HG03066 (cell line): ENCODE data around the gene PDE11A.

Experiments
- ATAC-seq: cut with Tn5 transposase; IDR thresholded peaks from one replicate; pipeline ENCODE4 v1.9.1; 2021; ENCODE audit warnings: low read depth; ENCODE audit not compliant: unreplicated experiment

Gene PDE11A

DNA sequence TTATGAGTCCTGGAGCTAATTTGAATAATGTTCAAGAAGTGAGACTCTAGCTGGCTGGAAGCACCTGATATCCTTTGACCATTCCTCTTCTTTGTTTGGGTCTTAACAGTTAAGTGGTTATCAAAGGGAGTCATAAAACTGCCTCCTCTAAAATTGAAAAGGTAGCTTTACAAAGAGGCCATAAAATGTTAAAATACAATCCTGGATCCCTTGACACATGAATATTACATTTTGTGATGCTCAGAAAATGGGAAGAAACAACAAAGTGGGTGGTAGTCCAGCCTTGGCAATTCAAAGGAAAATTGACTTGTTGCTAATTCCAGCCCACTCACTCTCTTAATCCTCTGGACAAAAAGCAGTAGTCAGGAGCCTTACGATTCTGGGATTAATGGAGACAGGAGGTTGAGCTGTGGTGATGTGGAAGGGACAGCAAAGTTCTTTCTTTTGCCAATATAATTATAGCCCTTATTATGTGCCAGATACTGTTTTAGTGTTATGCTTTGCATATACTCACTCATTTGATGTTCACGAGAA is 339.2 kb downstream of the PDE11A start:
- ATAC-seq: no peak

DNA sequence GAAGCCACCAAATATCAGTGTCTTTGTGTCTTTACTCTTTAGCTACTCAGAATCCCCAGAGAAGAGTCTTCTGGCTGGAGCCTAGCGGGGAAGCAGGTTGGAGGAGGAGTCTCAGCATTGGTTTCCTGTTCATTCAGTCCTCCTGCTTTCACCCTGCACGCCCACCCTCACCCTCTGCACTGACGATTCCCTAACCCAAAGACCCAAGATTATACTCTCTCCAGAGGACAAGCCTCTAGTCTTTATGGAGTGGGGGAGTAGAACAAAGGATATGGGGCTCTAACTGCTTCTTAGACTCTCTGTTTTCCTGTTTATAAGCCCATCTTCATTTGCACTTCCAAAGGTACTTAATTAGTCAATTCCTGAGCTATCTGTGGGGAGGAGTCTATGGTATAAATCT is 341.2 kb downstream of the PDE11A start:
- ATAC-seq: no peak

DNA sequence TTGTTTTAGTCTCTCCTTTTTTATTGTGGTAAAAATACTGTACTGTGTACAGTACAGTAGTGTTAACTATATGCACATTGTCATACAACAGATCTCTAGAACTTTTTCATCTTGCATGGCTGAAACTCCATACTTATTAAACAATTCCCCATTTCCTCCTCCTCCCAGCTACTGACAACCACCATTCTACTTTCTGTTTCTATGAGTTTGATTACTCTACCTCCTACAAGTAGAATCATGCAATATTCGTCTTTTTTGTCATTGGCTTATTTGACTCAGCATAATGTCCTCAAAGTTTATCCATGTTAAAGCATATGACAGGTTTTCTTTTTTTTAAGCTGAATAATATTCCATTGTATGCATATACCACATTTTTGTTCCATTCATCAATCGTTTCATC is 341.8 kb downstream of the PDE11A start:
- ATAC-seq: no peak

DNA sequence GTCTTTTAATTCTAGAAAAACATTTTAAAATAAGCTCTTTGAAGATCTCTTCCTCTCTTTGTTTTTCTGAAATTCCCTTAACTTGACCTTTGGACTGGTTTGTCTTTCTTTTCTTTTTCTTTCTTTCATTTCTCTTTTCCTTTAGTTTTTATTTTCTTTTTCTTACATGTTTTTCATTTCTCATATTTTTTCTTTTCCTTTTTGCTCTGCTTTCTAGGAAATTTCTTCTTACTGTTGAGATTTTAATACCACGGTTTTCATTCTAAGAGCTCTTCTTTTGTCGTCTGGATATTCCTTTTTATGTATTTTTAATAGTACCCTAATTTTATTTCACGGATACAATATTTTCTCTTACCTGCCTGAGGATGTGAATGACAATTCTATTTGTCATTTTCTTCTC is 342.2 kb downstream of the PDE11A start:
- ATAC-seq: no peak

DNA sequence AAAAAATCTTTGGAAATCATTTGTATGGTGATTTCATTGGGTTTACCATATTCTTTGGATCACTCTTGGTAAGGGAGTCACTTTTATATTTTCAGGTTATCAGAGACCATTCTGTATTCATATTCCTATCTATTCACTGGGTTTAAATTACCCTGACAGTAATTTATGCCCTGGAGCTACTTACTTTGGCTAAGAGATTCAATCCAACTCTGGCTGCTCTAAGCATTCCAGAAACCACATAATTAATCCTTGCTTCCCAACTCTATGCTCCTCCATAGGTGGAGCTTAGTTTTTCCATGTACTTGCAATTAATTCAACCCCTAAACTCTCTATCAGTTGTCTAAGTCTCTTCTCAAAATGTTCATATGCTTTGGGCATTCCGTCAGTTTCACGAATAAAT is 343.7 kb downstream of the PDE11A start:
- ATAC-seq: no peak

DNA sequence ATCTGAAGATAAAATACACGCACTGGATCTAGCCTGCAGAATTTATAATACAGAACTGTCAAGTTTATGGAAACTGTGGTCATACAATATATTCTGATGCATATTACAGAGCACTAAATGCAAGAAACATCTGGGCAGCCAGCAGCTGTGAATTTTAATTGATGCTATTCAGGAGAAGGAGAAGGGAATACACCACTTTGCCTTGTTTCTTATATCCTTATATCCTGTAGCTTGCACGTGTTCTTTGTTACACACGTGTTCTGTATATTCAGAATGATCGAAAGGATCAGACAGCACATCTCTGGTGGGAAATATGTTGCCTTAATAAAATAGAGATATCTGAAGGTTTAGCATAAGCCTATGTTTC is 344.2 kb downstream of the PDE11A start:
- no peak for ATAC-seq

DNA sequence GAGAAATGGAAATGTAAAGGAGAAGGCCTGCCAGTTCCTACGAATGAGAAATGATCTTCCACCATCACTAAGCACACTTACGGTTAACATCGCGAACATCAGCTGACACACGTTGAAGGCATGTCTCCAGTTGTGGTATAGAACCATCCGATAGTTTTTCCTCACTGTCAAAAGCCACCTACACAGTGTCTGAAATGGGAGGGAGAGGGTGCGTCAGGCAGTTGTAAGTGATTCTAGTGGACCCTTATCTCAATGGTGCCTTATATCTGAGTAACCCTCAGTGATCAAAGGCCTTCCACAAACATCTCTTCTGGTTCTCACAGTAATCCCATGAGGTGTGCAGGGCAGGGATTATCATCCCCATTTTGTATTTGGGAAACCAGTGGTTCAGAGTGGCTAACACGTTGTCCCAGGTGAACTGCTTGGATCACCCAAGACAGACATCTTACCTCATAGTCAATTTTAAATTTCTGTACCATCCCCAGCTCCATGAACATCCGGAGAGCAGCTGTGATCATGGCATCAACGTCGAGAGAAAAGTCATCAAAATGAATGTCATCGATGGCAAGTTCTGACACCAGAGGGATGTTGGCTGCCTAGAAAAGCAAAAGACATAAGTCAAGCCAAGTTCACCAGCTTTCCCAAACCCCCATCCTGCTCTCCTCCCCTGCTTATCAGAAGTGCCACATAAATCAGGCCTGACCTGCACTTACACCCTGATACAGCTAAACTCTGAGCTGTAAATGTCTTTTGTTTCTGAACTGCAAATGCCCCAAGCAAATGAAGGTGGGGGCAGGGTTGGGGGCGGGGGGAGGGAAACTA is 344.8 kb downstream of the PDE11A start:
- no peak for ATAC-seq

DNA sequence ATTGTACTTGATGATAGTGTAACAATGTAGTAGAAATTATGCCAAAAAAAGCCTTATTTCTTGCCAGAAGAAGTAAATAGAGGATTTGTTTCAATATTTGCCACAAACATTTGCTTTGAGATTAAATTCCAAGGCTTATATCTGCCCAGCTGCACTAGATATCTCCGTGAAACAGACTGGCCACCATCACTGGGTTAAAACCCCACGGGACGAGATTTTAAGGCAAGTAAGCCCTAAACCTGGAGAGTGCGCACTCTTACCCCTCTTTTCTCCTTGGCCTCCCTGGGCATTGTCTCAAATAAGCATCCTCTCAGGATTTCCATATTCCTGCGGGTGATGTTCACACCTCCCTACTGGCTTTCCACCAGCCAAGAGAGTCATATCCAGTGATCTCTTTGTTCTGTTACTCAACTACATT is 345.6 kb downstream of the PDE11A start:
- ATAC-seq: no peak

DNA sequence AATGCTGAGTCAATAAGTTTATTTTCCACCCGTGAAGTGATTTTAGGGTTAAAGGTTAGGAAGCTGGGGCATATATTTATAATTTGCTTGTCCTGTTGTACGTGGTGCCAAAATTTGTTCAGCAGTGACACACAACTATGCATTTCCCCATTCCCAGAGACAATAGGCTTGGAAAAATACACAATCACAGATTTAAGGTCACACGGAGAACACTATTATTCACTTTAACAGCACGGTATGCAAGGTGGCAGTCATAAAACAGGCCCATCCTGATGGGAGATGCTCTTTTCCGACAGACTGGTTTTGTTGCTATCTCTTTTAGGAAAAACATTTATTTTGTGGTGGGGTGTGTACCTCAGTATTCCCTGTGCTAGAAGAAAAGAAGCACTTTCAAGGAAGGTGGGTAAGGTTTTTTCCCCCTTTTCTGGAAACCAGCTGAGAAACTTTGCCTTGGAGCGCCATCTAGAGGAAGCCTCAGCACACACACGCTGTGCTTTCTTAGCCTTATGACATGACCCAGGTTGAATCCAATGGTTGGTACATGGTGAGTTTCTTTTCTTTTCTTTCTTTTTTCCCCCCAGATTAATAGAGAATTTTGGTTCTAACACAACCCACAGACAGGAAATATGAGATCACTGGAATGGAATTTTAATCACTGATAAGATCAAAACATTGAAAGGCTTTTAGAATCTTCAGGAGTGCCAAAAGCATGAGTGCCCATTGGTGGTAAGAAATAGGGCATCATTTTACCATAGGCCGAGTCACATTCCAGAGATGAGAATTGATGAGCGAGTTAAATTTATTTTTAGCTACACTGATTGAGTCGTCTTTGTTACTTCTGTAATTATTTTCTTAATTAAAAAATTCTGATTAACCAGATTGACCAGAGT is 347.9 kb downstream of the PDE11A start:
- peak; percentile 70 for ATAC-seq

DNA sequence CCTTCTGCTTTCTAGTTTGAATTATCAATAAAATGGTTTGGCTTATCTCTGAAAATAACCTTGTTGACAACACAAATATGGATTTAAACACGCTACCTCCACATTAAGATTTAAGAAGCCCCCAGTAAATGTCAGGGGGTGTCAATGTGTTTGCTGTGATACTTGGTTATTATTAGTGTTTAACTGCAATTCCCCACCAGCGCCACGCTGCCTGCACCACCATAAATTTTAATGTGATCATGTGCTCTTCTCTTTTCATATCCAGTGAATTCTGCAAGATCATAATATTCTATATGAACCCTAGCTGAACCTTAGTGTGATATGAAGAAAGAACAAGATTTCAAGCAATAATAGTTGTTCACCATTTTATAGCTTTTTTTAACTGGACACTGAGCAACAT is 349.3 kb downstream of the PDE11A start:
- ATAC-seq: no peak

DNA sequence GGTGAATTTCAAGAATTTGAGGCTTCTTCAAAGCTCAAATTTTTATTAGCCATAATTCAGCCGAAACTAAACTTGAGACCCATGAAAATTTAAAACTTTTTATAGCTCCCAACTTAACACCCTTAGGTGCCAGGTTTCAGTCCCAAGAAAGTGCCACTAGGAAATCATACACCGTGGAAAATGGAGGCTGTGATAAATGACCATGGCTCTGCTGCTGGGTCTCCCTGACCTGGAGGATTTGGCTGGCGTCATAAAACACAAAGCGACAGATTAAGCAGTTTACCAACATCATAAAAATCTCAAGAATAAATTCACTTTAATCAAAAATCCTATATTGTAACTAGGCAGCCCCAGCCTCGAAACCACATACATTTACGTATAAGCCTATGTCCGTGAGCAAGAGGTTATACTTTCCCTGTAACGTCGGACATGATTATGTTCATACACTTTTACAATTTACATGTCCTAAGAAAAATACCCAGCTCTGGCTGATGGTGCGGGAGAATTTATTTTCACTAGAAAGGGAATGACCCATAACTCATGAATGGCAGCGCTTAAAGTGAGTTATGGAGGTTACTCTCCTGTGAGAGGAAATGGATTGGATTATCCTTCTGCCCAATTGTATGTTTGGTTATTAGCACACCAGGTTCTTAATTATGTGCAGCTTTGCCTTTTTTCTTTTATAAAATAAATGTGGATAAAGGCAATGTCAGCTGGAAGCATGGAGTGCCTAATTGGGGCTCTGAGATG is 350.6 kb downstream of the PDE11A start:
- no peak for ATAC-seq

DNA sequence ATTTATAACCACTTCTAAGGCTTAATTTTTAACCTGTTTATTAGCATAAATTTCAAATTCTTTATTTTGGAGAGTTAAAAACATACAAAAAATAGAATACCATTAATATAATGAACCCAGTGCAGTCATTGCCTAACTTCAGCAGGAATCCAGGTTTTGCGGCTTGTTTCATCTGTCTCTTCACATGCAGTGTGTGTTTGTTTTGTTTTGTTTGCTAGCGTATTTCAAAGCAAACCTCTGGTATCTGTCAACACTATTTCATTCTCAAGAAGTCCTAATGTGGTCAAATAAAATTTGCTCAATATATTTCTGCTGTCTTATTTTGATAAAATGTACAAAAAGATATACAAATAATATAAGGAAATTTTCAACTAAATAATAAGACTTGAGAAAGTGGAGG is 351.5 kb downstream of the PDE11A start:
- ATAC-seq: no peak

DNA sequence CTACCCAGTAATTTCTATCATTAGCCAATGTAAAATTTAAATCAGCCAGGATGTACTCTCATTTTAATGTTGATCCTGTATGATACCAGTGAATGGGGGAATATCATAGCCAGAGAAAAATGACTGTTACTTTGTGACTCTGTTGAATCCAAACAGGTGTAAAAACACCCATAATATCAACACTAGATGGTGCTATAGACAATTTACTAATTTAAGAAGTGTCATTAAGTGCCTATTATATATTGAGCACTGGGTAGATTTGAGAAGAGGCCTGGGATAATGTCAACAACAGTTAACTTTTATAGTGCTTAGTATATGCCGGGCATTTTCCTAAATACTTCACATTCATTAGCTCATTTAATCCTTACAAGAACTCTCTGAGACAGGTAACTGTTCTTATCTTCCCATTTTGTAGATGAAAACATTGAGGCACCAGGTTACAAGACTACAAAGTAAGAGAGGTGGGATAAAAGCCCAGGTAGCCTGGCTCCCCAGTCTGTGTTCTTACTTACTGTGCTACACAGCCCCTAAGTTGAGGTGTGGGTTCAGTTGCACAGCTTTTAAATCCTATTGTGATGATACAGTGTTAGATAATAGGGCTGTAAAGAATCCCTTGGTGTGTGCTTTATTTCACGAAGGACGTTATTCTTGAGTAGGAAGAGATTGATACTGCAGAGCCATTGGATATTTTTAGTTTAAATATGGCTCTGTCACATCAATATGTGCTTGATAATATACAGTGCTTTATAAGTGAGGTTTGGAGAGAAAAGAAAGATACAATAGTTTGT is 354.6 kb downstream of the PDE11A start:
- no peak for ATAC-seq

DNA sequence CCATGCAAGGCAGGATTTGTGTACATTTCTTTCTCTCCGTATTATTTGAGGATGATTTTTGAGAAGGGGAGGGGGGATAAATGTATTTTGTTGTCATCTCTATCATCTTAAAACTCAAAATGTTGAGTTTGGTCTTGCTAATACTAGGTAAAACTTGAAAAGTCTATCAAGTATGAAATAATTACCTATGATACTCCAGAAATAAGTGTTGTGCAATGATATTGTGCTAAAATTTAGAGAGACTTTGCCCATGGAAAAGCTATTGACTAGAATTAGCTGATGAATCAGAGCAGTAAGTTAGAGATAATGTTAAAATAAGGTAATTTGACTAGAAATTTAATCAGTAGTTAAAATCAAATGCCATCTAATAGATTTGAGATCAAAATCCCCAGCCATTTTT is 356.1 kb downstream of the PDE11A start:
- no peak for ATAC-seq

DNA sequence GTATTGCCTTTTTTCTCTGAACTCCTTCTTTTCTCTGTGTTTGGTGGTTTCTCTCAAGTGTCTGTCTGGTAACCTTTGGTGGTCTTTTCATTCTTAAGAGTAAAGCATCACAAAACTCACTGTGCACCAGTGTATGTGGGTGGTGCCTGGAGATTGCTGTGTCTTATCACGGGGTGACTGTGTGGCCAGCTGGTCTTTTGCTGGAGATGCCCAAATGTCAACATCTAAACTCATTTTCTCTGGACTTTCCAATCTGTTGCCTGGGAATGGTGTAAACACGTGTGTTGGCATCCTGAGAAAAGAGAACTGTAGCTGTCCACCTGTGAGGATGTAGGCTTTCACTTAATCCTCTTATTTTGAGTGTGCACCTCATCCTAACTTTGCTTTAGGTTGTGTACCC is 356.8 kb downstream of the PDE11A start:
- no peak for ATAC-seq

DNA sequence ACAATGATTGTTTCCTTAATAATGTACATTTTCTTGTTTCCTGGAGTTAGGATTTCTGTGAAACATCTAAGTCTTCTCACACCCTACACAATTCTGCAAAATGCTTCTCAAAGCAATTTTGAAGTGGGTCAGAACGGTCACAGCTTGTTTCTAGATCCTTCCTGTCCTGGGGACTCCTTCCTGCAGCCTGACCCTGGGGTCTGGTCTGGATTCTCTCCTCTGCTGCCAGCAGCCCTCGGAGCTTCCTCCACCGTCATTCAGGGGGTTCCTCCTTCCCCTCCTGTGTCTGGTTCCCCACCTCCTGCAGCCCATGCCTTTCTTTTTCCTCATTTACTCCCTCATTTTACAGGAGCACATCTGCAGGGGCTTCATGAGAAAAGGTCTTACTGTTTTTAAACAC is 357.9 kb downstream of the PDE11A start:
- ATAC-seq: no peak

DNA sequence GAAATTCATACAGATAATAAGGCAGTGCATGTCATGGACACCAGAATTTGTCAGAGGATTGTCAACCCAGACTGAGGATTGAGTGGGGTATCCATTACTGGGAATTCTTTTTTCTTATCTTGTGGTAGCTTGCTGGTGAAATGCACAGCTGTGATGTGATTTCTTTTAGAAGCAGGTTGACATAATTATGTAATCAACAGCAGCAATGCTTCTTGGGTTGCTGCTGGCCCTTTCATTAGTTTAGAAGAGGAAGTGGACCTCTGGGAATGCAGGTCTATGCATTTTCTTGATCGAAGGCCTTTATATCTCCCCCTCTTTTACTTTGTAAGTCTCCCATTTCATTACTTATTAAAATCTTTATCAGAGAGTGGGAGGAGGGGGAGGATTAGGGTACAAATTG is 360.1 kb downstream of the PDE11A start:
- no peak for ATAC-seq

DNA sequence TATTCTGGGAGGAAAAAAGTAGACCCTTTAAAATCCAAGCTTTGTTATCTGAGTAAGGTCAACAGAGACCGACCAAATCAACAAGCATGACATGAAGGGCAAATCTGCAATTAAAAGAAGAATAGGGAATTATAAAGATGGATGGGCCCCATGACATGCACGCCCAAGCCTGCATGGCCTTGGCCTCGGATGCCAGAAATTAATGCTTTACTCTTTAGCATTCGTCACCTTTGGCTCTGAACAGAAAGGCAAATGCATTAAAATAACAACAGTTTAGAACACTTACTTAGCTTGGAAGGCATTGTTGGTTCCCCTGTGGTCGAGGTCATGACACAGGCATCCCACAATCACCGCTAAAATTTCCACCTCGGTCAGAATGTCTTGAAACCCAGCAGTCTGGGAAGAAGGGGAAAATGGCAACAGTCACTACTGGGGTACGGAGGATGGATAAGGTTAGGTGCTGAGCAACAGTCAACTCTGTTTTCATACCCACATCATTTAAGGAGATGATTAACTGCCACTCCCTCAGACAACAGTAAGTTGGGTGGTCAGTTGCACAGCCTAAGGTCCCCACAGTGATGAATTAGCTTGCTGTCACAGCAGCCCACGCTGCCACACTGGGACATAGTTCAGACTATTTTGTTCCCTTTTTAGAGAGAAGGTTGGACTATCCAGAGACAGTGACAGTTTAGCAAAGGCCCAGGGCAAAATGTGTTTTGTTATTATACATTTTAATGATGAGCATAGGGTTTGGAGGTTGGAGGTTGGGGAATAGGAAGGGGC is 360.9 kb downstream of the PDE11A start:
- no peak for ATAC-seq

DNA sequence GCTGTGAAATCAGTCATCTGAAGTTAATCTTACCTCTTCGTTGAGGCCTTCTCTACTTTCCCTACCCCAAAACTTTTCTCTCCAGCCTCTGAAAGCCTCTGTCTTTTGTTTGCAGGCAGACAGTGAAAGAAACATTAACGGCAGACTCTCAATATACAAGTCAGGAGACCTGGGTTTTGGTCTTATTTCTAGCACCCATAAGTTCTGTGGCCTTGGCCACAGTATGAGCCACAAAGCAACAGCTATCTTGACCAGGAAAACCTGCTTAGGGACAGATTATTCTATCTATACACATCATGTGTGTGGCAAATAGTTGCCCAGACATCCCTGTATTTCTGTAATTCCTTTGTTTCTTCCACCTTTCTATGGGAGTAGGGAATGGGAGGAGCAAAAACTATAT is 361.7 kb downstream of the PDE11A start:
- no peak for ATAC-seq
